Astrocyte of the spinal cord (primary cell): ENCODE data around the gene CAMTA1.
"Not testable (repeated sequence)": the region's sequence is repeated elsewhere in the genome, so short reads cannot be mapped to it uniquely, and the experiment has no call there.

Experiments
- DNase-seq: peaks from one replicate; pipeline ENCODE4 v3.0.0; 2011; ENCODE audit warnings: low read depth, low spot score
- H3K4me3 ChIP-seq: 2 replicates; pipeline ENCODE4 v1.5.1; 2011; ENCODE audit warnings: low read depth, mild to moderate bottlenecking, low read length, moderate library complexity
- in situ Hi-C: cut with HindIII; loops from 2 replicates; pipeline ENCODE4 v1.10.0; 2017; ENCODE audit warnings: low sequenced_read_pairs
- TF ChIP-seq, protein P1 (sequence below): IDR thresholded peaks from 2 replicates; pipeline ENCODE4 v1.5.1; 2012; ENCODE audit warnings: low read depth, mild to moderate bottlenecking, low read length, inconsistent platforms

Gene CAMTA1

DNA sequence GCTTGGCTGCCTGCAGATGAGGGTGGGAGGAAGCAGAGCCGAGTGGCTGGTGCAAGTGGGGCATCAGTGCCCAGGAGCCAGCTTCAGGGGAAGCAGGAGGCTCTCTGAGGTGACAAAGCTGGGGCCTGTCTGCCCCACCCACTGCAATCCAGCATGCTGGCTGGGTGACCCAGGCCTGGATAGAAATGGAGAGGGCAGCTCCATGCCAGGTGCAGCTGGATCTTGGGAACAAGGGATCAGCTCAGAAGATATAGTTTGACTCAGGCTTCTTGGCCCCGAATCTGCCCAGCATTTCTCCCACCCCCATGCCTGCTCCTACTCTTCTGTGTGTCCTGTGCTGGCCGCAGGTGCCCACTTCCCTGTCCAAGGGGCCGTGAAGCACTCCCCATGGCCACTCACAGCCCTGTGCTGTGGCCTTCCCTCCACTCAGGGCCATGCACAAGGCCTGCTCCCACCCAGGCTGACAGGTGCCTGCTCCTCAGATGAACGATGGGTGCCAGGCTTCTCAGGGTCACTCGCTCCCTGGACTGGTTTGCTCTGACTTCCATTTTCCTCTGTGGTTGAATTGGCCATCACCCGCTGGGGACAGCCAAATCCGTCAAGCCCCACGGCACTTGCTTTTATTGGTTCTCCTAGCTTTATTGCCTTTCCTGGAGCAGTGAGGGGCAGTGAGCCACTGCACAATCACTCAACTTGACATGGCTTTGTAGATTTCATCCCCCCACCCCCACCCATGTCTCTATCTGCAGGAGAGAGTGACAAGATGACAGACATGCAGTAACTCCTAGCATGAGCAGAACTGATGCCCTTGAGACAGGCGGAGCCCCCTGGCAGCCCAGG is 811.1 kb downstream of the CAMTA1 start:
- H3K4me3 ChIP-seq, result no peak overlapping the region
- in situ Hi-C loops, result no loop called here
- no peak for DNase-seq
- TF ChIP-seq, protein P1, sequence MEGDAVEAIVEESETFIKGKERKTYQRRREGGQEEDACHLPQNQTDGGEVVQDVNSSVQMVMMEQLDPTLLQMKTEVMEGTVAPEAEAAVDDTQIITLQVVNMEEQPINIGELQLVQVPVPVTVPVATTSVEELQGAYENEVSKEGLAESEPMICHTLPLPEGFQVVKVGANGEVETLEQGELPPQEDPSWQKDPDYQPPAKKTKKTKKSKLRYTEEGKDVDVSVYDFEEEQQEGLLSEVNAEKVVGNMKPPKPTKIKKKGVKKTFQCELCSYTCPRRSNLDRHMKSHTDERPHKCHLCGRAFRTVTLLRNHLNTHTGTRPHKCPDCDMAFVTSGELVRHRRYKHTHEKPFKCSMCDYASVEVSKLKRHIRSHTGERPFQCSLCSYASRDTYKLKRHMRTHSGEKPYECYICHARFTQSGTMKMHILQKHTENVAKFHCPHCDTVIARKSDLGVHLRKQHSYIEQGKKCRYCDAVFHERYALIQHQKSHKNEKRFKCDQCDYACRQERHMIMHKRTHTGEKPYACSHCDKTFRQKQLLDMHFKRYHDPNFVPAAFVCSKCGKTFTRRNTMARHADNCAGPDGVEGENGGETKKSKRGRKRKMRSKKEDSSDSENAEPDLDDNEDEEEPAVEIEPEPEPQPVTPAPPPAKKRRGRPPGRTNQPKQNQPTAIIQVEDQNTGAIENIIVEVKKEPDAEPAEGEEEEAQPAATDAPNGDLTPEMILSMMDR, result no peak

DNA sequence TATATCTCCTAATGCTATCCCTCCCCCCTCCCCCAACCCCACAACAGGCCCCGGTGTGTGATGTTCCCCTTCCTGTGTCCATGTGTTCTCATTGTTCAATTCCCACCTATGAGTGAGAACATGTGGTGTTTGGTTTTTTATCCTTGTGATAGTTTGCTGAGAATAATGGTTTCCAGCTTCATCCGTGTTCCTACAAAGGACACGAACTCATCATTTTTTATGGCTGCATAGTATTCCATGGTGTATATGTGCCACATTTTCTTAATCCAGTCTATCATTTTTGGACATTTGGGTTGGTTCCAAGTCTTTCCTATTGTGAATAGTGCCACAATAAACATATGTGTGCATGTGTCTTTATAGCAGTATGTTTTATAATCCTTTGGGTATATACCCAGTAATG is 812.8 kb downstream of the CAMTA1 start:
- DNase-seq, in situ Hi-C loops, H3K4me3 ChIP-seq: not testable (repeated sequence)

DNA sequence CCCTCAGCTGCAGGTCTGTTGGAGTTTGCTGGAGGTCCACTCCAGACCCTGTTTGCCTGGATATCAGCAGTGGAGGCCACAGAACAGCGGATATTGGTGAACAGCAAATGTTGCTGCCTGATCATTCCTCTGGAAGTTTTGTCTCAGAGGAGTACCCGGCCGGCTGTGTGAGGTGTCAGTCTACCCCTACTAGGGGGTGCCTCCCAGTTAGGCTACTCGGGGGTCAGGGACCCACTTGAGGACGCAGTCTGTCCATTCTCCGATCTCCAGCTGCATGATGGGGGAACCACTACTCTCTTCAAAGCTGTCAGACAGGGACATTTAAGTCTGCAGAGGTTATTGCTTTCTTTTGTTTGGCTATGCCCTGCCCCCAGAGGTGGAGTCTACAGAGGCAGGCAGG is 819.7 kb downstream of the CAMTA1 start:
- in situ Hi-C loops, DNase-seq, H3K4me3 ChIP-seq: not testable (repeated sequence)

DNA sequence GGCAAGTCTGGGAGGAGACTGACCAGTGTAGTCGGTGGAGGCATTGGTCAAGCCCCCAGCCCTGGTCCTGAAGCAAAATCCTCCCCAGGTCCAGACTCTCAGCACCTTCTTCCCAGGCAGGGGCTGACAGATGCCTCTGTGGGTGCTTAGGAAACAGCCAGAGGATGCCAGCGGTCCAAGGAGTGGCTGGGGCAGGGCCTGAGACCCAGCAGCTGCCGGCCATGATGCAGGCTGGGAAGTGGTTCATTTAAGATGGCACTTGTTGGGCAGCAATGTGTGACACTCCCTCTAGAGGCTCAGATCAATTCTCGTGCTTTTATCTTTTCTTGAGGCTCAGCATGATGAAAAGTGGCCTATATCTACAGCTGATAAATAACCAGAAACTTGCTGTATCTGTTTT is 820.8 kb downstream of the CAMTA1 start:
- TF ChIP-seq, protein P1, result no peak

DNA sequence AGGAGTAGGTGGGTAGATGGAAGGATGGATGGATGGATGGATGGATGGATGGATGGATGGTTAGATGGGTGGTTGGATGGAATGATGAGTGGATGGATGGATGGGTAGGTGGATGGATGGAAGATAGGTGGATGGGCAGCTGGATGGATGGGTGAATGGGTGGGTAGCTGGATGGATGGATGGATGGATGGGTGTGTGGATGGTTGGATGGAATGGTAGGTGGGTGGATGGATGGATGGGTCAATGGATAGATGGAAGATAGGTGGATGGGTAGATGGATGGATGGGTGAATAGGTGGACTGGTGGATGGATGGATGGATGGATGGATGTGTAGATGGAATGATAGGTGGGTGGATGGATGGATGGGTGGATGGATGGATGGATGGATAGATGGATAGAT is 821.8 kb downstream of the CAMTA1 start:
- in situ Hi-C loops, result no loop called here
- TF ChIP-seq, protein P1, result no peak
- DNase-seq, result no peak
- H3K4me3 ChIP-seq, result no peak overlapping the region

More for the DNA sequence above, 820.8 kb downstream of the CAMTA1 start:
- DNase-seq, result no peak
- in situ Hi-C loops, result no loop called here
- H3K4me3 ChIP-seq, result no peak overlapping the region

DNA sequence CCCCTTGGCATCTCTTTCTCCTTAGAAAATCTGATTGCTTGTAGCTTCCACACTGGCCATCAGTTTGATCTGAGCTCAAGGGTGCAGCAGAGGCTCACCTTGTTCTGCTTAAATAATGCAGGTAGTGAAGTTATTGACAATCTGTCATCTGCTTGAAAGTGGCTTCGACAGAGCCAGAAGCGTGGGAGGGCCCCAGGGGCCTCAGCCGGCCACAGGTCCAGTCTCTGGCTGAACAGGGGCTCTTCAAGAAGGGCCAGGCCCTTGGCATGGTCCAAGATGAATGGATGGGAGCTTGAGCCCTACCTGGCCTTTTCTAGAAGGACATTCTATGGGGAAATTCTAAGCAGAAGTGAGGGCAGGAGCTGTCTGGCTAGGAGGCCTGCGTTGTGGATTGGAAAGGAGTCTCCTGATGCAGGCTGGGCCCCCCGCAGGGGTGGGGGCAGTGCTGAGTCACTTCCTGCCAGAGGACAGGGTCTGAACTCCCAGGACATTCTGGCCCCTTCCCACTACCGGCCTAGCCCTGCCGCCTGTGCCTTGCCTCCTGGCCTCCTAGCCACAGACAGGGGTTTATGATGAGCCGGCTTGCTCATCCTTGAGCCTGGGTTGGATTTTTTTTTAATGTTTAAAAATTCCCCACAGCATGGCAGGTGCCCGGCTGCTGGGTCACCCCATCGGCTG is 823.5 kb downstream of the CAMTA1 start:
- no peak for DNase-seq
- TF ChIP-seq, protein P1, result no peak
- H3K4me3 ChIP-seq, result no peak overlapping the region
- in situ Hi-C loops, result no loop called here

DNA sequence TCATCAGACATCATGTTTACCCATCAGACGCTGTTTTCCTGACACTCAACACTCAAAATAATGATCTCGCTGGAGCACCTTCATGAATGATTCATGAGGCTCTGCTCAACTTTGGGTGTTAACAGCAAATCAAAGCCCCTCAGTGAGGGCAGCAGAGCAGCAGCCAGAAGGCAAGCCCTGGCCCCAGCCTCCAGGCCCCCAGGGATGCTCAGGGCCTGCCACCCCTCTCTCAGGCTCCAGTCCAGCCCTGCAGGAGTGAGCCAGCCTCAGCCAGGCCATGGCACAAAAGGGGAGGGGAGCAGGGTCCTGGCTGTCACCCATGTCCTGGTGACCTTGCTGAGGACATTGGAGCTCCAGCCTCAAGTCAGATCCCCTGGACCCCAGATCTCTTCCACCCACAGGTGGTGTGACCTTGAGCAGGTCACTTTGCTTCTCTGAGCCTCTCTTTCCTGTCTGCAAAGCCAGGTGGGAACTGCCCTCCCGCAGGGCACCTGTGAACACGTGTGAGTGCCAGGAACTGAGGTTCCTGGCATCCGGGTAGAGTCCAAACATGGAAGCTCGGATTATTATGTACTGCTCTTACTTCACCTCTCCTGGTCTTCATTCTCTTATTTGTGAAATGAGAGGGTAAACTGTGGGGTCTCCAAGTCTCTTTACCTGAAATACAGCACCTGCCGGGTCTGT is 824.2 kb downstream of the CAMTA1 start:
- TF ChIP-seq, protein P1, result no peak
- in situ Hi-C loops, result no loop called here
- H3K4me3 ChIP-seq, result no peak overlapping the region
- no peak for DNase-seq
